ENCODE results near the gene SLC4A8.

Gene SLC4A8

GRCh38 chr12:51395283-51396230, 29.1 kb upstream of the SLC4A8 start:
- DNase-seq (ENCODE audit: low read depth in 2 of 2) = no peak

- DNase-seq (ENCODE audit: low read depth in 2 of 2) = no peak
Measured at GRCh38 chr12:51397670-51398069, 27.0 kb upstream of the SLC4A8 start.

GRCh38 chr12:51399891-51400290, 24.7 kb upstream of the SLC4A8 start:
- DNase-seq (ENCODE audit: low read depth in 2 of 2) = no peak

GRCh38 chr12:51401020-51401419, 23.6 kb upstream of the SLC4A8 start:
- DNase-seq (ENCODE audit: low read depth in 2 of 2) = no peak

- no peak for DNase-seq (ENCODE audit: low read depth in 2 of 2)
Measured at GRCh38 chr12:51401486-51401885, 23.1 kb upstream of the SLC4A8 start.

GRCh38 chr12:51401900-51402299, 22.7 kb upstream of the SLC4A8 start:
- DNase-seq (ENCODE audit: low read depth in 2 of 2) = no peak

GRCh38 chr12:51403159-51403558, 21.5 kb upstream of the SLC4A8 start:
- no peak for DNase-seq (ENCODE audit: low read depth in 2 of 2)

- DNase-seq (ENCODE audit: low read depth in 2 of 2) = no peak
Measured at GRCh38 chr12:51403681-51404136, 20.9 kb upstream of the SLC4A8 start.

GRCh38 chr12:51404627-51405026, 20.0 kb upstream of the SLC4A8 start:
- no peak for DNase-seq (ENCODE audit: low read depth in 2 of 2)

- no peak for DNase-seq (ENCODE audit: low read depth in 2 of 2)
Measured at GRCh38 chr12:51405801-51406207, 18.8 kb upstream of the SLC4A8 start.

GRCh38 chr12:51406290-51406689, 18.3 kb upstream of the SLC4A8 start:
- no peak for DNase-seq (ENCODE audit: low read depth in 2 of 2)

GRCh38 chr12:51406859-51407258, 17.8 kb upstream of the SLC4A8 start:
- DNase-seq (ENCODE audit: low read depth in 2 of 2) = no peak

- DNase-seq (ENCODE audit: low read depth in 2 of 2) = no peak
Measured at GRCh38 chr12:51407604-51408003, 17.0 kb upstream of the SLC4A8 start.

GRCh38 chr12:51409846-51410245, 14.8 kb upstream of the SLC4A8 start:
- DNase-seq (ENCODE audit: low read depth in 2 of 2) = no peak

- no peak for DNase-seq (ENCODE audit: low read depth in 2 of 2)
Measured at GRCh38 chr12:51413149-51413548, 11.5 kb upstream of the SLC4A8 start.

- DNase-seq (ENCODE audit: low read depth in 2 of 2) = no peak
Measured at GRCh38 chr12:51413791-51414190, 10.8 kb upstream of the SLC4A8 start.

GRCh38 chr12:51415931-51416330, 8.7 kb upstream of the SLC4A8 start:
- no peak for DNase-seq (ENCODE audit: low read depth in 2 of 2)

- DNase-seq (ENCODE audit: low read depth in 2 of 2) = no peak
Measured at GRCh38 chr12:51417826-51418225, 6.8 kb upstream of the SLC4A8 start.

- no peak for DNase-seq (ENCODE audit: low read depth in 2 of 2)
Measured at GRCh38 chr12:51419425-51420193, 5.0 kb upstream of the SLC4A8 start.

- no peak for DNase-seq (ENCODE audit: low read depth in 2 of 2)
Measured at GRCh38 chr12:51421266-51421884, 3.3 kb upstream of the SLC4A8 start.

- DNase-seq (ENCODE audit: low read depth in 2 of 2) = no peak
Measured at GRCh38 chr12:51424094-51424661, 453 bp upstream of the SLC4A8 start.

GRCh38 chr12:51428256-51428655, 3.6 kb downstream of the SLC4A8 start:
- DNase-seq (ENCODE audit: low read depth in 2 of 2) = no peak

Measured in stimulated activated CD8-positive, alpha-beta memory T cell treated with anti-CD3 and anti-CD28 coated beads, Interleukin-2, amount 100 ng/mL, for 1 hour (primary cell).